Vagina (tissue), 2 donors: Measurements from ENCODE around the gene CAPZB.

Experiments used
- POLR2A ChIP-seq, 2 donors: fragments of 450-650 bp; IDR thresholded peaks; one replicate each; pipeline ENCODE4 v1.6.1; 2017; ENCODE audit warnings: antibody characterized with exemption in 2 of 2, mild to moderate bottlenecking in 2 of 2, moderate library complexity in 2 of 2
- POLR2AphosphoS5 ChIP-seq, 2 donors: sonication (generic); formaldehyde crosslinking; IDR thresholded peaks; one replicate each; pipeline ENCODE4 v1.9.0; 2017; ENCODE audit warnings: antibody characterized with exemption in 2 of 2, mild to moderate bottlenecking in 2 of 2, low read depth in 1 of 2; ENCODE audit not compliant: insufficient read depth in 1 of 2
- TF ChIP-seq, protein P1 (sequence below), 3 experiments: fragments of 450-650 bp in 2 of 3; fragments of 200-600 bp in 1 of 3; sonication (generic) in 1 of 3; IDR thresholded peaks; one replicate each; pipeline ENCODE4 v1.5.1; 2017 to 2019; ENCODE audit warnings: antibody characterized with exemption in 3 of 3, mild to moderate bottlenecking in 2 of 3, moderate library complexity in 2 of 3

DNA sequence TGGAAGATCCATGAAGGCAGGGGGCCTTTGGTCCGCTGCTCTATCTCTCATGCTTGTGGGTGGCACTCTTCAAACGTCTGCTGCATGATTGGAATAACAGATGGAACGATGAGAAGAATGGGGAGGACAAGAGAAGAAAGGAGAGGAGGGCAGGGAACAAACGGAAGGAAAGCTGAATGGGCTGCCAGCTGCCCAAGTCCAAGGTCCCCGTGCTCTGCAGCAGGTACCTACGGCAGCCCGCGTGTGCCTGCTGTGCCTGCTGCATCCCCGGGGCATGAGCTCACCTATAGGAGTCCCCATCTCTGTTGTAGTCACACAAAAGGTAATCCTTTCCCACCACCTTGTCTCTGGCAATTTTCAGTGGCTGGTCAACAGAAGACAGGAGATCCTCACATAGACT lies 100.1 kb downstream of the CAPZB start:
- TF ChIP-seq POLR2A (IDR thresholded peaks at IDR 0.05): no peak
- TF ChIP-seq, protein P1, sequence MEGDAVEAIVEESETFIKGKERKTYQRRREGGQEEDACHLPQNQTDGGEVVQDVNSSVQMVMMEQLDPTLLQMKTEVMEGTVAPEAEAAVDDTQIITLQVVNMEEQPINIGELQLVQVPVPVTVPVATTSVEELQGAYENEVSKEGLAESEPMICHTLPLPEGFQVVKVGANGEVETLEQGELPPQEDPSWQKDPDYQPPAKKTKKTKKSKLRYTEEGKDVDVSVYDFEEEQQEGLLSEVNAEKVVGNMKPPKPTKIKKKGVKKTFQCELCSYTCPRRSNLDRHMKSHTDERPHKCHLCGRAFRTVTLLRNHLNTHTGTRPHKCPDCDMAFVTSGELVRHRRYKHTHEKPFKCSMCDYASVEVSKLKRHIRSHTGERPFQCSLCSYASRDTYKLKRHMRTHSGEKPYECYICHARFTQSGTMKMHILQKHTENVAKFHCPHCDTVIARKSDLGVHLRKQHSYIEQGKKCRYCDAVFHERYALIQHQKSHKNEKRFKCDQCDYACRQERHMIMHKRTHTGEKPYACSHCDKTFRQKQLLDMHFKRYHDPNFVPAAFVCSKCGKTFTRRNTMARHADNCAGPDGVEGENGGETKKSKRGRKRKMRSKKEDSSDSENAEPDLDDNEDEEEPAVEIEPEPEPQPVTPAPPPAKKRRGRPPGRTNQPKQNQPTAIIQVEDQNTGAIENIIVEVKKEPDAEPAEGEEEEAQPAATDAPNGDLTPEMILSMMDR (IDR thresholded peaks at IDR 0.05): no peak
- TF ChIP-seq POLR2AphosphoS5 (IDR thresholded peaks at IDR 0.05; ENCODE audit: insufficient read depth in 1 of 2, low read depth in 1 of 2): no peak
